Activated T-helper 1 cell treated with anti-CD3 and anti-CD28 coated beads, Interleukin-12 subunit alpha, Interleukin-12 subunit beta, Interleukin-2, Interleukin-4 antibody, amounts not matched to agents 30 ng/mL and 10 ng/mL and 1 ng/mL, durations not matched to agents 14 hours and 24 hours and 36 hours (primary cell): Measurements from ENCODE around the gene MITF. TPM values are rescaled to one million over a fixed set of nuclear protein-coding genes. Genes with fewer than 3 reads are reported as not detected.

ENCODE experiments used
- DNase-seq: peaks from one replicate; pipeline ENCODE4 v3.0.0; 2021; ENCODE audit warnings: low spot score
- H3K27ac Mint-ChIP-seq: one replicate; pipeline ENCODE4 v1.8.0; 2021; ENCODE audit warnings: mild to moderate bottlenecking, mixed read lengths
- H3K27me3 Mint-ChIP-seq: one replicate; pipeline ENCODE4 v1.8.0; 2022; ENCODE audit warnings: mild to moderate bottlenecking, moderate library complexity, mixed read lengths; ENCODE audit not compliant: insufficient read depth
- H3K36me3 Mint-ChIP-seq: one replicate; pipeline ENCODE4 v1.8.0; 2021; ENCODE audit warnings: low read depth, mixed read lengths
- H3K4me1 Mint-ChIP-seq: one replicate; pipeline ENCODE4 v1.8.0; 2021; ENCODE audit warnings: low read depth, mixed read lengths
- H3K4me3 Mint-ChIP-seq: one replicate; pipeline ENCODE4 v1.8.0; 2021; ENCODE audit warnings: mild to moderate bottlenecking, moderate library complexity, mixed read lengths
- H3K9me3 Mint-ChIP-seq: one replicate; pipeline ENCODE4 v1.8.0; 2021; ENCODE audit warnings: mixed read lengths
- intact Hi-C: fragments of 100-400 bp; cut with micrococcal nuclease; formaldehyde crosslinking; loops from one replicate; pipeline ENCODE4 v1.15.1; 2024
- total RNA-seq: library from RNA; stranded (reverse); gene quantifications from 2 replicates; pipeline ENCODE4 v1.2.3, GENCODE V29; 2022

Gene MITF
- total RNA-seq, 1 donor from 2014 or later: 0.54 TPM

DNA sequence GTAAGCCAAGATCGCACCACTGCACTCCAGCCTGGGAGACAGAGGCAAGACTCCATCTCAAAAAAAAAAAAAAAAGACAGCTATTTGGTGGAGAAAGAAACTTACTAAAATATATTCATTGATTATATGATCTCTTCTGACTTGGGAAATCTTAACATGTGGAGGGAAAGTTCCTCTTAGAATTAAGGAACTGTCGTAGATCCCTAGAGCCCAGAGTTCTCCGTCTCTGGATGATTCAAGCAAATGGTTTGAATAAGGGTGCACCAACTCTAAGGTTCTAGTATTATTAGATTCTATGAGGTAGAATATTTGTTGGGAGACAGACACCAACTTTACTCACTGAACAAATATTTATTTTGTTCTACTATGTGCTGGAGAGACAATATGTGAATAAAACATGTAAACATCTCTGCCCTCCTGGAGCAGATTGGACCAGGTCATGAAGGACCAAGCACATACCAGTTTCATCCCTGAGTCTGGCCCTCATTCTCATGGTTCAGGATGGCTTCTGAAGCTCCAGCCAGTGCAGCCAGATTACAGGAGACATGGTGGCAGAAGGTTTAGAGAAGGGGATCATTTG lies 129.7 kb downstream of the MITF start:
- no peaks in the 10 kb centered on the region for H3K36me3 Mint-ChIP-seq
- H3K4me1 Mint-ChIP-seq: no peaks in the 10 kb centered on the region
- intact Hi-C loops: no loop called here
- H3K9me3 Mint-ChIP-seq: no peaks in the 10 kb centered on the region
- DNase-seq: no peak
- H3K4me3 Mint-ChIP-seq: no peak overlapping the region
- no peaks in the 10 kb centered on the region for H3K27me3 Mint-ChIP-seq
- H3K27ac Mint-ChIP-seq: no peak overlapping the region

DNA sequence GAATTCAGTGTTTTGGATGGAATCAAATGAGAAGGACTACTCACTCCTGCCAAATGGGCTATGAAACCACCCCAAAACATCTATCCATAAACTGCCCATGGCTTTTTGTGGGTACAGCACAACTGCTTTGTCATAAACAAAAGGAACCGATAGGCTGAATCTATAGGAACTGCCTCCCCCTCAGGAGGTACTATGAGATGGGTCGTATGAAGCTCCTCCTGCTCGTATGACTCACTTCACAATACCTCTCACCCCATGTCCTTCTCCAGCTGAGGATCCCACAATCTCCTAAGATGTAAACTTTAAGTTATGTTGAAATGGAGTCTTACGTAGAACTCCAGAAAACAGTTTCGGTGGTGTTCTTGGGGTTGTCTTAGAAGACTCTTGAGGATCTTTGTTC lies 130.4 kb downstream of the MITF start:
- Mint-ChIP-seq H3K4me3 (no peak overlapping the region), H3K27me3 (no peaks in the 10 kb centered on the region), H3K36me3 (no peaks in the 10 kb centered on the region), H3K4me1 (no peaks in the 10 kb centered on the region), H3K27ac (no peak overlapping the region), H3K9me3 (no peaks in the 10 kb centered on the region)
- DNase-seq: no peak
- intact Hi-C loops: no loop called here

DNA sequence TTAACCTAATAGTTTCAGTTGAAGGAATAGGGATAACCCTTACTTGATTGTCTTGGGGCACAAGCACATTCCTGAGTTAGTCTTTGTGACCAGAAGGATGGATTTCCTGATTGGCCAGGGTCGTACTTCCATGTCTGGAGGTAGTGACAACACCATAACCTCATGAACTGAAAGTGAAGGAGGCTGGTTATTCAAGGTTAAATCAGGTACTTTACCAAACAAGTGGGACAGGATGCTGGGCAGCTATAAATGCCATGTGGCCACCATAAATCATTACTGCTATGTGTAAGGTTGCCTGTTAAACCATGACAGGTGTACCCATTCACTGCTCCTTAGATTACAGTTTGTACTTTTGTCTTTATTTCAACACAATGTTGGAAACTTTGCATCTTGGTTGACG lies 132.0 kb downstream of the MITF start:
- Mint-ChIP-seq H3K36me3 (no peaks in the 10 kb centered on the region), H3K4me1 (no peaks in the 10 kb centered on the region)

GRCh38 chr3:69871868-69872267 lies 132.6 kb downstream of the MITF start:
- no peaks in the 10 kb centered on the region for H3K9me3 Mint-ChIP-seq
- no peak overlapping the region for H3K27ac Mint-ChIP-seq
- intact Hi-C loops: no loop called here

More for the DNA sequence above, 132.0 kb downstream of the MITF start:
- H3K27ac Mint-ChIP-seq: no peak overlapping the region
- DNase-seq: no peak
- intact Hi-C loops: no loop called here
- H3K9me3 Mint-ChIP-seq: no peaks in the 10 kb centered on the region
- no peaks in the 10 kb centered on the region for H3K27me3 Mint-ChIP-seq
- H3K4me3 Mint-ChIP-seq: no peak overlapping the region

GRCh38 chr3:69872783-69873378 lies 133.6 kb downstream of the MITF start:
- H3K27me3 Mint-ChIP-seq: no peaks in the 10 kb centered on the region
- no peaks in the 10 kb centered on the region for H3K9me3 Mint-ChIP-seq
- intact Hi-C loops: no loop called here
- no peaks in the 10 kb centered on the region for H3K4me1 Mint-ChIP-seq
- no peak overlapping the region for H3K4me3 Mint-ChIP-seq
- H3K27ac Mint-ChIP-seq: no peak overlapping the region
- H3K36me3 Mint-ChIP-seq: no peaks in the 10 kb centered on the region
- no peak for DNase-seq

More at GRCh38 chr3:69871868-69872267, 132.6 kb downstream of the MITF start:
- H3K36me3 Mint-ChIP-seq: no peaks in the 10 kb centered on the region
- no peaks in the 10 kb centered on the region for H3K4me1 Mint-ChIP-seq
- H3K27me3 Mint-ChIP-seq: no peaks in the 10 kb centered on the region
- DNase-seq: no peak
- H3K4me3 Mint-ChIP-seq: no peak overlapping the region

DNA sequence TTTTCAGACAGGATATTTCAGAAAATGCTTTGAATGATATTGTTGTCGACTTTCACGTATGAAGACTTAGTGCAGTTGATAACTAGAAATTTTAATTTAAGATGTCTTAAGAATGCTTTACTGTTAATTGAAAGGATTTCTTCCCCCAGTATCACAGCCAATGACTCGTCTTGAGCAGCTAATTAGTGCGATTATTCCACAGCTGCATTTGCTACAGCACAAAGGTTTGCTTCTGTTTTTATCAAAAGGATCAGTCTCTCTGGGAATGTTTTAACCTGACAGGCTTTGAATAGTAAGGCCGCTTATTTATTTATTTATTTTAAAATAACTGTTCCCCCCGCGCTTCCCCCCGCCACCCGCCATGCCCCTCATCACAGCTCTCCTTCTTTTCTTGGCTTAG lies 136.8 kb downstream of the MITF start:
- Mint-ChIP-seq H3K9me3 (no peaks in the 10 kb centered on the region), H3K36me3 (no peaks in the 10 kb centered on the region), H3K4me1 (no peaks in the 10 kb centered on the region), H3K27ac (no peak overlapping the region), H3K27me3 (no peaks in the 10 kb centered on the region), H3K4me3 (no peak overlapping the region)
- no peak for DNase-seq
- intact Hi-C loops: no loop called here

DNA sequence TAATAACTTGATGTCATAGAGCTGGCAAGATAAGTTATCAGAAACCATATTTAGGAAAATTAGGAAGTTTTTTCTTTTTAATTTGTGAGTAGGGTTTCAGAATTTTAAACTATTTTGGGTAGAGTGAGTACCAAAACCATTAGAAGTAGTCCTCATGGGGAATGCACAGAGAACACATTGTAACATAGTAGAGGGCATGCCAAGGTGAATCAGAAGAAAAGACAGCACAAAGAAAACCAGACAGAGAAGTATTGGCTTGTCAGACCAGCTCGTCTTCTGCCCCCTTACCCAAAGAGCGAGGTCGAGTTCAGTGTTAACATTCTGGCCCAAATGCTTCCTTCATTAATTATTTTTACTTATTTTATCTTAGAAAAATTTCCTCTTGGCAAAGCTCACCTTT lies 139.0 kb downstream of the MITF start:
- Mint-ChIP-seq H3K27me3 (peaks cover 2% of the 10 kb centered on the region), H3K4me1 (no peaks in the 10 kb centered on the region), H3K36me3 (no peaks in the 10 kb centered on the region), H3K27ac (no peak overlapping the region), H3K9me3 (no peaks in the 10 kb centered on the region), H3K4me3 (no peak overlapping the region)
- intact Hi-C loops: no loop called here
- DNase-seq: no peak

GRCh38 chr3:69879051-69879450 lies 139.8 kb downstream of the MITF start:
- Mint-ChIP-seq H3K4me3 (no peak overlapping the region), H3K36me3 (no peaks in the 10 kb centered on the region), H3K9me3 (no peaks in the 10 kb centered on the region), H3K27me3 (peaks cover 2% of the 10 kb centered on the region), H3K27ac (no peak overlapping the region), H3K4me1 (no peaks in the 10 kb centered on the region)
- no peak for DNase-seq
- intact Hi-C loops: no loop called here

- H3K27ac Mint-ChIP-seq: no peak overlapping the region
- no peaks in the 10 kb centered on the region for H3K9me3 Mint-ChIP-seq
- H3K4me3 Mint-ChIP-seq: no peak overlapping the region
- H3K27me3 Mint-ChIP-seq: peaks cover 2% of the 10 kb centered on the region
- intact Hi-C loops: no loop called here
- no peak for DNase-seq
- no peaks in the 10 kb centered on the region for H3K4me1 Mint-ChIP-seq
- H3K36me3 Mint-ChIP-seq: no peaks in the 10 kb centered on the region
Measured at GRCh38 chr3:69880069-69880640, 140.9 kb downstream of the MITF start.

DNA sequence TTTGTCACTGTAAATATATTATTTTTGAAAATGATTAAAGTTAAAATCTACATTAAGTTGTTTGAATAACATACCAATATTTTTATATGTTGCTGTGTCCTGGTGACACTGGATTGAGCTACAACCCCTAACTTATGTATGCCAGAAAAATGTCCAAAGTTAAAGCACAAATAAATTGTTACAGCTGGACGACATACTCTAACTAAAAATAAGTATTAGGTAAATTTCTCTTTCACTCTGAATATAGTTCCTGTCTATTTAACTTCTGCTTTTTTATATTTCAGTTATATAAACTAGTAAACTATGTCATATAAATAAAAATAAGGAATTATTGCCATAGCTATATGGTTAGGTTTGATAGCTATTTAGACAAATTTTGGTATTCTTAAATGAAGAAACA lies 141.8 kb downstream of the MITF start:
- no peak overlapping the region for H3K4me3 Mint-ChIP-seq
- H3K36me3 Mint-ChIP-seq: no peaks in the 10 kb centered on the region
- no peak overlapping the region for H3K27ac Mint-ChIP-seq
- H3K4me1 Mint-ChIP-seq: no peaks in the 10 kb centered on the region
- DNase-seq: no peak
- intact Hi-C loops: no loop called here
- peaks cover 2% of the 10 kb centered on the region for H3K27me3 Mint-ChIP-seq
- no peaks in the 10 kb centered on the region for H3K9me3 Mint-ChIP-seq

DNA sequence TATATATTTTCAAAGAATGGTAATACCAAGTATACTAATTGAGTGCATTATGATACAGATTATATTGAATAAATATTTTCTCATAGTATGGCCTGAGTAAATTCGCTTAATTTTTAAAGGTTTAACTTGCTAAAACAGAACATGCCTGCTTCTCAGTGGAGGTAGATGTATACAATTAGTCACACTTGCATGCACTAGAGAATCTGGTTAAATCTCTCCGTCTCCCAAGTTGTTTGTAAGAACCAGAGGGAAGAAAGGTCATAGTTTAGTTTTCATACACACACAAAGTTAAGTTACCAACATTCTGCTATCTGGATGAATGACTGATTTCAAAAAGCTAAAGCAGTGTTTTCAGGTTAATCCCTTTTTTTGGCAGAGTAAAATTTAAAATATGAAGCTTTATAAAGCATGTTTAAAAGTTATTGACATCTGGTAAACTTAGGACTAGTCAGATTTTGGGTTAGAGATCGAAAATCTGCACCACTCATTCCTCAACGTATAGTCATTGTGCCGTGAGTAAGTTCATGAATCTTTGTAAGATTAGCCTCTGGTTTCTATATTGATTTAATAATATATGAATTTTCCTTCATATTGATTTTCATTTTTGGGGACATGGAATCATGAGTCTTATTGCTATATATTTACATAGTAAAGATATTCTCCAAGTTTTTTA lies 142.6 kb downstream of the MITF start:
- no peak overlapping the region for H3K27ac Mint-ChIP-seq
- H3K36me3 Mint-ChIP-seq: no peaks in the 10 kb centered on the region
- no peak for DNase-seq
- intact Hi-C loops: no loop called here
- H3K4me1 Mint-ChIP-seq: no peaks in the 10 kb centered on the region
- H3K27me3 Mint-ChIP-seq: peaks cover 2% of the 10 kb centered on the region
- no peaks in the 10 kb centered on the region for H3K9me3 Mint-ChIP-seq
- H3K4me3 Mint-ChIP-seq: no peak overlapping the region

- no peak overlapping the region for H3K27ac Mint-ChIP-seq
- intact Hi-C loops: no loop called here
- H3K36me3 Mint-ChIP-seq: no peaks in the 10 kb centered on the region
- no peaks in the 10 kb centered on the region for H3K9me3 Mint-ChIP-seq
- H3K27me3 Mint-ChIP-seq: peaks cover 2% of the 10 kb centered on the region
- no peak for DNase-seq
- H3K4me3 Mint-ChIP-seq: no peak overlapping the region
- H3K4me1 Mint-ChIP-seq: no peaks in the 10 kb centered on the region
Measured at GRCh38 chr3:69882560-69882959, 143.3 kb downstream of the MITF start.
